Activated T-helper 1 cell treated with anti-CD3 and anti-CD28 coated beads, Interleukin-2, amount 50 U/mL, for 16 hours (primary cell): ENCODE results near the gene SPDYE3.
"Not testable (repeated sequence)": the region's sequence is repeated elsewhere in the genome, so short reads cannot be mapped to it uniquely, and the experiment has no call there.

ENCODE experiments used
- DNase-seq, 2 donors: peaks; one replicate each; pipeline ENCODE4 v3.0.0-alpha.2; 2020; ENCODE audit warnings: low read depth in 1 of 2, low spot score in 1 of 2

Gene SPDYE3

DNA sequence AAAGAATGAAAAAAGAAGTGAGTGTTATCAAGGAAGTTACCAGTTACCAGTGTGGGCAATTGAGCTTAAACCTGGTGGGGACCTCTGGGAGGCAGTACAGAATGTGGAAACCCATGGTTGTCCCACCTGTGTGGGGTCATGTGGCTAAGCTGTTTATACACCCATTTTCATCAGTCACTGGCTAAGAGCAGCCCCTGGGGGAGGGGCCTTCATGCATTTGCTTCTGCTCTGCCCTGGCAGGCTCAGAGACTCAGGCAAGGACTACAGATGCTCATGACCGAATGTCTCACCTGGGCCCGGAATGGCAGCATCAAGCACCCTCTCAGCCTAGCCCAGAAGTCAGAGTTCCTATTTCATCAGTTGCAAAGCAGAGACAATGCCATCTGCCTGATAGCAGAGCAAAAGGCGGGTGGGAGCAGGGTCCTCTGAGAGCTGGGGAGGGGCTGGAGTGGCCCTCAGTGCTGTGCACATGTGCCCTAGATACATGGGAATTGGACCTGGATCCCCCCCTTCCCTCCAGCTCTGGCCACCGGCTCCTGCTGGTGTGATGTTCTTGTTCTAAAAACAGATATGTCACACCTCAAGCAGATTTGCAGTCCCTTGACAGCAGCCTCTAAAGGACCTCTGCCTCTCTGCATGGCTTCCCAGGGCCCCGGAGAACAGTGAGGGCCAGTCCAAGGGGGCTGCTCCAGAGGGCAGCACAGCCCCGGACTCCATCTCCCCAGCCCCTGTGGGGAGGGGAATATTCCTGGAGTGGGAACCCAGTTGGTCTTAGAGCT lies 20.1 kb upstream of the SPDYE3 start:
- DNase-seq: not testable (repeated sequence)

DNA sequence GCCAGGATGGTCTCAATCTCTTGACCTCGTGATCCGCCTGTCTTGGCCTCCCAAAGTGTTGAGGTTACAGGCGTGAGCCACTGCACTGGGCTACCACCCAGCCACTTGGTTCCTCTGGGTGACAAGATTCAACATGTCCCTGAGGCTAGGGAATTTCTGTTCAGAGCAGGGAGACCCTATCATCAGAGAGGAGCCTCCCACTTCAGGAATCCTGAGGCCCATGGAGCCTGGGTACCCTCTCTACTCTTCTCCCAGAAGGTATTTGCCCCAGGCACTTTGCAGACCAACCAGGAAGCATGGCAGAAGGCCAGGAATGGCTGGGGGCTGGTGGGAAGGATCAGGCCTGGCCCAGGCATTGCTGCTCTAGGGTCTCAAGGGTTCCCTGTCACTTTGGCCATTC lies 19.2 kb upstream of the SPDYE3 start:
- not testable (repeated sequence) for DNase-seq

- DNase-seq: not testable (repeated sequence)
These were observed 15.3 kb upstream of the SPDYE3 start for GRCh38 chr7:100292162-100292561.

- DNase-seq: not testable (repeated sequence)
These were observed 12.2 kb upstream of the SPDYE3 start for GRCh38 chr7:100295269-100295668.

DNA sequence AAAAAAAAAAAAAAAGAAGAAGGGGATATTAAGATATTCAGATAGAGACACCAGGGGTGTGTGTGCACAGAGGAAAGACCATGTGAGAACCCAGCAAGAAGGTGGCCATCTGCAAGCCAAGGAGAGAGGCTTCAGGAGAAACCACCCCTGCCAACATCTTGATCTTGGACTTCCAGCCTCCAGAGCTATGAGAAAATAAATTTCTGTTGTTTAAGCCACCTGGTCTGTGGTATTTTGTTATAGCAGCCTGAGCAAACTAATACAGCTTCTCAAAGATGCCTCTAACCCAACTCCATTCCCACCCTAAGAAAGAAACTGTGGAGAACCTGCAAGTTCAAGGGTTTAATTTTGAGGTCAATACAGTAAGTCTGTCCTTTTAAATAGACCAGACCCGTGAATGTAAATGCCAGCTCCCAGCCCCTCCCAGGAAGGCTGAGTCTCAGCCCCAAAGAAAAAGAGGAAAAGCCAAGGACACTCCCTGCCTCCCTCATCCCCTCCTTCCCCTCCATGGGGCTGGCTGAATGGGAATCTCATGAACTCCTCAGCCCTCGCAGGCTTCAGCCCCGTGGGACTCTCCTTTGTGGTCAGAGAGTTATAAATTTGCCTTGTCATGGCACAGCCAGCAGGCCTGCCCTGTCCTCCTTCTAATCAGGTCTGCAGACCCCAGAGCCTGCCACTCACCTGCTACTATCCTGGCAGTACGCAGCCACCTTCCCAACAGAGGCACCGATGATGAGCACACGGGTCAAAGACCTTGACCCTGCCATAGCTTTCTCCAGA lies 9.5 kb upstream of the SPDYE3 start:
- not testable (repeated sequence) for DNase-seq

- DNase-seq: not testable (repeated sequence)
These were observed 8.9 kb upstream of the SPDYE3 start for GRCh38 chr7:100298632-100298895.

GRCh38 chr7:100304526-100304925 lies 3.0 kb upstream of the SPDYE3 start:
- DNase-seq: not testable (repeated sequence)

GRCh38 chr7:100318329-100318728 lies 10.8 kb downstream of the SPDYE3 start:
- not testable (repeated sequence) for DNase-seq

GRCh38 chr7:100321648-100322047 lies 14.1 kb downstream of the SPDYE3 start:
- DNase-seq: not testable (repeated sequence)

DNA sequence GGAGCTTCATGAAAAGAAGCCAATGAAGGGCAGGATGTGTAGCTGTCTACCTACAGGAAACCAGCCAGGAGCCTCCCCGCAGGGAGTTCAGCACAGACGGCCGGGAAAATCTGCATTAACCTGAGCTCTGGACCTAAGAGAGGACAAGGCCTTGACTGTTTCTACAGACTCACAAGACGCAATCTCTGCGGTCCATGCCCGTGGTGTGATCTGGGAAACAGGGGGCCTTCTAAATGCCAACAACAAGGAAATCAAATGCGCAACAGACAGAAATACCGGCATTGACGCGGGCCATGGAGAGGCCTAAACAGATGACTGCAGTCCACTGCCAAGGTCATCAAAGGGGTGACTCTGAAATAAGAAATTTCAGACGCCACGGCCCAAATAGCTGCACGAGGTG lies 16.7 kb downstream of the SPDYE3 start:
- DNase-seq: not testable (repeated sequence)

DNA sequence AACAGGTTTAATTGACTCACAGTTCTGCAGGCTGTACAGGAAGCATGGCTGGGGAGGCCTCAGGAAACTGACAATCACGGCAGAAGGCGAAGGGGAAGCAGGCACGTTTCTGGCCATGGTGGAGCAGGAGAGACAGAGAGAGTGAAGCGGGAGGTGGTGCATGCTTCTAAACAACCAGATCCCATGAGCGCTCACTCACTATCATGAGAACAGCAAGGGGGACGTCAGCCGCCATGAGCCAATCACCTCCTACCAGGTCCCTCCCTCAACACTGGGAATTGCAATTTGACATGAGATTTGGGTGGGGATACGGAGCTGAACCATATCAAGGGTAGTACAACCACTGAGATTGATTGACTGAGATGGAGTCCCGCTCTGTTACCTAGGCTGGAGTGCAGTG lies 18.2 kb downstream of the SPDYE3 start:
- not testable (repeated sequence) for DNase-seq

GRCh38 chr7:100326914-100327313 lies 19.4 kb downstream of the SPDYE3 start:
- not testable (repeated sequence) for DNase-seq

GRCh38 chr7:100335566-100336466 lies 28.3 kb downstream of the SPDYE3 start:
- peak; percentile 61 to 81 for DNase-seq

DNA sequence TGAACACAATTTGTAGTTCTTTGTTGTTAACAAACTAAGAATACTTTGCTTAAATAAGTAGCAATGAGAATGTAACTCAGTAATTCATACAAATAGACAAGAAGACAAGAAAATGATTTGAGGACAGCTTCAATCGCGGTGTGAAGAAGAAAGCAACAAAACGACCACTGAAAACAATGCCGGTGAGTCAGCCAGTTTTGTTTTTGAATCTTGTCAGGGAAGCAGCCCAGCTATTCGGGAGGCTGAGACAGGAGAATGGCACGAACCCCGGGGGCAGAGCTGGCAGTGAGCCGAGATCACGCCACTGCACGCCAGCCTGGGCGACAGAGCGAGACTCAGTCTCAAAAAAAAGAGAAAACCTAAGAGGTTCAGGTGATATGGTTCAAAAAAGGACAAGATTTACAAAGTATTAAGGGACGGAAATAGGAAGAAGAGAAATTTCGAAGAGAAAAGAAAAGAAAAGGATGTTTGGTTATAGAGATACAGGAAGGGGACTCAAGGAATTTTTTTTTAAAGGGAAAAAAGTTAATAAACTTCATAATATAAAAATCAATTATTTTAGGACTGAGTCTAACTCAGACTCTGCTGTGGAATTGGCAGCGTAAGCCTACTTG lies 30.7 kb downstream of the SPDYE3 start:
- not testable (repeated sequence) for DNase-seq

GRCh38 chr7:100341286-100341685 lies 33.8 kb downstream of the SPDYE3 start:
- not testable (repeated sequence) for DNase-seq

GRCh38 chr7:100342765-100343164 lies 35.3 kb downstream of the SPDYE3 start:
- DNase-seq: no peak

DNA sequence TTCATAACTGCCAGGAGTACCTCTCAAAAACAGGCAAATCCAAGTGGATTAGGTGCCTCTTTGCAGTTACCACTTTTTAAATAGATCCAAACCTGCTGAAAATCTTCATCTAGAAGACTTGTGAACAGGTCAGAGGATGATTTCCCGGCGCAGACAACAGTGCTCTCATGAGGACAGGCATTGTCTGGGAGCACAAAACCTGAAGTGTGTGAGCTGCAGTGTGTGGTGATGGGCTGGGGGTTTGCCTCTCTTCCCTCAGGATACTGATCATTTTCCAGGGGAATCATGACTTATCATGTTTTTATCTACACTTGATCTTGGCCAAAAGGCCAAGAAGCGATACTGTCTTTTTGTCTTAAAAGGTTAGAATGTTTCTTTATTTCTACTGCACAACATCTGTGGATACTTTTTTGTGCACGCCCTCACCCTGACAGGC lies 36.6 kb downstream of the SPDYE3 start:
- not testable (repeated sequence) for DNase-seq

- peak; percentile 40 to 70 for DNase-seq
These were observed 37.2 kb downstream of the SPDYE3 start for GRCh38 chr7:100344560-100345287.

DNA sequence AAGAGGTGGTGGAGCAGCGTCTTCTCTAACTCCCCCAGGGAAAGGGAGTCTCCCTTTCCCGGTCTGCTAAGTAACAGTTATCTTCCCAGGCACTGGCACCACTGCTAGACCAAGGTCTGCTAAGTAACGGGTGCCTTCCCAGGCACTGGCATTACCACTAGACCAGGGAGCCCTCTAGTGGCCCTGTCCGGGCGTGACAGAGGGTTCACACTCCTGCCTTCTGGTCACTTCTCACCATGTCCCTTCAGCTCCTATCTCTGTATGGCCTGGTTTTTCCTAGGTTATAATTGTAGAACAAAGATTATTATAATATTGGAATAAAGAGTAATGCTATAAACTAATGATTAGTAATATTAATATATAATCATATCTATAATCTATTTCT lies 37.8 kb downstream of the SPDYE3 start:
- DNase-seq: peak in 1 of 2 donors; percentile 48

DNA sequence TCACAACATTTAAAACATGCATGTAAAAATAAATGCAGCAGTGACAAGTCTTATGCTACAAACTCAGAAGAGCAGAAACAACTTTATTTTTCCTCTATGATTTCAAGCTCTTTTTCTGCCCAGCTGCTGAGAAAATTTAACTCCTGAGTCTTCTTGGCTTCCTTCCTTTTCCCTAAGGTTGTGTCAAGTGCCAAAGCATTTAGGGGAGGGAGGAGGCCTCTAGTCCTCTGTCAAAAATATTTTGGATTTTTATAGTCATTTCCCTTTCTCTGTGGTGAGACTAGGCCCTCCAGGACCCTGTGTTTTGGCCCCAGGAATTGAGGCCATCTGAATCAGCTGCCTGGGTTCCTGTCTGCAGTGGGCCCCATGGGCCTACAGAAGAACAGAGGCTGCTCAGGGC lies 39.4 kb downstream of the SPDYE3 start:
- DNase-seq: no peak
